Islet of Langerhans (tissue), 1 donor: ENCODE results near the gene NELFB.

ENCODE experiments used
- FAIRE-seq: peaks from one replicate; lab custom pipeline; 2011; peaks lifted over from hg19 to GRCh38; lab: Jason Lieb, UNC

Gene NELFB

DNA sequence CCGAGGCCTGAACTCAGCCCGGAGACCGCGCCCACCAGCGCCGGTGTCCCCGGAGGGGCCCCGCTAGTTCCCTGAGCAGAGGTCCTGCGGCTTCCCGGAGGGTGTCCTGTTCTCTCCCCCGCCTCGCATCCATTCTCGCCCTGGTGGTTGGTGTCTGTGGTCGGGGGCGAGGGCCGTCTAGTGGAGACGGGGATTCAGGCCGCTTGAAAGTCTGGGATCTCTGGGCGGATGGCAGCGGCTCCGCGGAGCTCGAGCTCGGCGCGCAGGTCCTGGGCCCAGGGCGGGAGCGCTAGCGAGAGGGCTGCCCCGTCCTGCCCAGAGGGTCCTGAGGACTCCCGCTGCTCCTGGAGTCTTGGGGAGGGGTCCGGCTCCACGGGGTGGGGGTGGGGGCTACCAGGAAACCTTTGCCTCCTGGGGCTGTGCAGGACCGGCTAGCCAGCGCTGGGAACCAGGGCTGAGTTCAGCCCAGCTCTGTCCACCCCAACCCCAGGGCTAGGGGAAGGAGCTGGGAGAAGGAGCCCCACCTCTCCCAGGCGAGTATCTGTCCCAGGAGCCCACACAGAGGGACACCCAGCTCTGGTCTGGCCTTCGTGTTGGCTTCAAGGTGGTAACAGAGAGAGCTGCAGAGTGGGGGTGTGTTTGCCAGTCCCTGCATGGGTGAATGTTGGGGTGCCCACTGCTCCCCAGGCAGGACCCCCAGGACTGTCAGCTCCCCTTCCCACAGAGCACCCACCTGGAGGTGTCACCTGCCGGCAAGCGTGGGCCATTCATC is 26.4 kb downstream of the NELFB start:
- FAIRE-seq: no peak

DNA sequence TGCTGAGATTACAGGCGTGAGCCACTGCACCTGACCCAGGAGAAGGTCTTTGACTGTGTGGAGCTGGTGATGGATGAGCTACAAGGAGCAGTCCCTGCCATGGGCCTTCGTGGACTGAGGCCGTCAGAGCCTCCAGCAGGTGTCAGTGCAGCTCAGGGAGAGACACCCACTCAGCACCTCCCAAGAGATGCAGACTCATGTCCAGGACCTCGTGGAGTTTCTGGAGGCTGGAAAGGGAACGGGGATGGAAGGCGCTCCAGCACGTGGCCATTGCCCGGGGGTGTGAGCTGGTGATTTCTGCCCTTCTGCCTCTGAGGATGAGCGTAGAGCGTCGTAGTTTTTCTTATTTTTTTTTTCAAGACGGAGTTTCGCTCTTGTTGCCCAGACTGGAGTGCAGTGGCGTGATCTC is 31.9 kb downstream of the NELFB start:
- no peak for FAIRE-seq

DNA sequence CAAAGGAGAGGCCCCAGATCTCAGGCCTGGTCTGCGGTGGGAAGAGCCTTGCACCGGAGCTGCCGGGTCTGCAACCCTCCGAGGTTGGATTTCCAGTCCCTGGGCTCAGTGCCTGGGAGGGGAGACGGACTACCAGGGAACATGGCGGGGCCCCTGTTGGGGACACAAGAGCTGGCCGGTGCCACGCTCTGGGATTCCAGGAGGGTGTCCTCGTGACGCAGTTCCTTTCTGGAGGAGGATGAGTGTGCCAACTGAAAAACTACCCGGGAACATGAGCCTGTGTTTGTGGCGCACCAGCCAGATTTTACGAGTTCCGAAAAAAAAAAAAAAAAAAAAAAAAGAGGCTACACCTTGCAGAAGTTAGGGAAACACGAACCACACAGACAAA is 38.0 kb downstream of the NELFB start:
- FAIRE-seq: no peak

DNA sequence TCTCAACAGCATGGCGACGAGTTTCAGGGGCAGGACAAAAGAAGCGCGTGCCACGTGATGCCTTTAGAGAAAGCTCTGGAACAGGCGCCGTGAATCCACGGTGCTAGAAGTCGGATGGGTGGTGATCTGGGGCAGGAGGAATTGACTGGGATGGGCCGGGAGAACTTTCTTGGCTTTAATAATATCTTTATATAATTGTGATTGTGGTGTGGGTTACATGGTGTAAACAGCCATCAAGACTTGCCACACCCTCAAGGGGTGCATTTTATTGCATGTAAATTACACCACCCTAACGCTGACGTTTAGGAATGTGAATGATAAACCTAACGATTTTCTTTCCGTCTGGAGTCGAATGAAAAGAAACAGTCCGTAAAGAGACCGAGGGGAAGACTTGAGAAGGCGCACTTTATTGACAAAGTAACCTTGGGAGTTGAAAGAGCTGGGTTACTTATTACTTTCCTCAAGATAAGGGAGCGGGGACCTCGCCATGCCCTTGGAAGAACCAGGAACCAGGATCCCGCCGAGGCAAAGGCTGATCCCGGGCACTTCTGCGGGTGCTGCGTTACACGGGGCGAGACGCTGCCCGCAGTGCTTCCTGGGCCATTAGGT is 38.5 kb downstream of the NELFB start:
- no peak for FAIRE-seq

DNA sequence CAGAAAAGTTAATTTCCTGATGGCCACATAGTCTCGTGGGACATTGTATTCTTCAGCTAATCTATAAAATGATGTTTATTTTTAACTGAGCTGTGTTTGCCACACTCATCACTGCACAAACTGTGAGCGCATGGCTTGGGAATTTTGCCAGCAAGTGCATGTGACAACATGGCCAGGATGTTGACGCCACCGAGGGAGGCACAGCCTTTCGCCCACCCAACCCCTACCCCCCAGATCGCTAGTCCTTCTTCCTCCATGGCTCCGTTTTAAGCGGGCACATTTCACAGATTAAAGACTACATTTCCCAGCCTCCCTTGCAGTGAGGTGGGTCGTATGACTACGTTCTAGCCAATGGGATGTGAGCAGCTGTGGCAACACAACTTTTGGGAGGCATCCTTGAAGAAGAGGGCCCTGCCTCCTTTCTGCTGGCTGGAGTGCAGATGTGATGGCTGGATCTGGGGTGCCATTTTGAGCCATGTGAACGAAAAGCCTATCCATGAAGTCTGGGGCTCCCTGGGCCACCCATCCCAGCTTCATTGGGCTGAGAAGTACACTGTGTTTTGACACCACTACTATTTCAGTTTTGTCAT is 39.1 kb downstream of the NELFB start:
- FAIRE-seq: no peak

DNA sequence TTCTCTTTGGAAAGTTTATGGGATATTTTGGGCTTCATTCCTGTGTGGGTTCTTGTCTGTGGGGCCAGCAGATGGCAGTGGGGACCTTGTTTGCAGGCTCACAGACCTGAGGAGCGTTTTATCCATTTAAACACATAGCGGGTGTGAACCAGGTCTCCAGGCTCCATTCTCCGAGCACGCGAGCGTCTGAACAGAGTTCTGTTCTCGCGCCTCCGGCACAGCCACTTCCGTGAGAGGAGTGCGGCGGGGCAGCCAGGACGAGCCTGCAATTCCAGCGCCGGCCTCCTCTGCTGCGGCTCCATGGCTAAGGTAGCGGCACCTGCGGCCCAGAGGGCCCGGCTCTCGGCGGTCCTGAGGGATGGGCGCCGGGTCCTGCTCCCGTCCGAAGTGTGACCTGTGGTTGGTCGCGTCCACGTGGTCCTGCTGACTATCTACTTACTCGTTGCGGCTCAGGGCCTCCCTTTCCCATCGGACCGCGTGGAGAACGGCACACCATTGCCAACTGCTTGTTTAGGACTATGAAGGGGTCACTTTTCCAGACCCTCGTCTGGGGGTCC is 39.6 kb downstream of the NELFB start:
- FAIRE-seq: no peak

DNA sequence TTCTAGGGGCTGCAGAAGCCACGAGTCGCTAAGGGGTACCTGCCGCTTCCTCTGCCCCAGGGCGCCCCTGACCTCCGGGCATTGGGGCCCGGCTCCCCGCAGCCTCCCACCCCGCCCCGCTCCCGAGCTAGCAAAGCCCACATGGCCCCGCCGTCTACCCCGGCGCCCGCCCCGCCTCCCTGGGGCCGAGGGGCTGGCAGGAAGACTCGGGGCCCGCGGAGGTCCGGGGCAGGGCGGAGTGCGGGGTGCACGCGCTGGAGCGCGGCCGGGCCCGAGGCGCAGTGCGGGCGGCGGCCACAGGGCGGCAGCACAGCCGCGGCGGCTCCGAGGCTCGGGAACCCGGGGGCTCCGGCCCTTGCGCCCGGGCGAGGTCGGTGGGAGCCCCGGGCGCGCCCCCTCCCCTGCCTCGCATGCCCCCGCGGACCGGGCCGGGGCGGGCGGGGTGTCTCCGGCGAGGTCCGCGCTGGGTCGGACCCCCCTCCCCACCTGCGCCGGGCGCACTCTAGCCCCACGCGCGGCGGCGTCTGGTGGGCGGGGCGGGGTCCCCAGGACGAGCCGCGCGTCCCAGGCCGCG is 40.2 kb downstream of the NELFB start:
- FAIRE-seq: no peak

DNA sequence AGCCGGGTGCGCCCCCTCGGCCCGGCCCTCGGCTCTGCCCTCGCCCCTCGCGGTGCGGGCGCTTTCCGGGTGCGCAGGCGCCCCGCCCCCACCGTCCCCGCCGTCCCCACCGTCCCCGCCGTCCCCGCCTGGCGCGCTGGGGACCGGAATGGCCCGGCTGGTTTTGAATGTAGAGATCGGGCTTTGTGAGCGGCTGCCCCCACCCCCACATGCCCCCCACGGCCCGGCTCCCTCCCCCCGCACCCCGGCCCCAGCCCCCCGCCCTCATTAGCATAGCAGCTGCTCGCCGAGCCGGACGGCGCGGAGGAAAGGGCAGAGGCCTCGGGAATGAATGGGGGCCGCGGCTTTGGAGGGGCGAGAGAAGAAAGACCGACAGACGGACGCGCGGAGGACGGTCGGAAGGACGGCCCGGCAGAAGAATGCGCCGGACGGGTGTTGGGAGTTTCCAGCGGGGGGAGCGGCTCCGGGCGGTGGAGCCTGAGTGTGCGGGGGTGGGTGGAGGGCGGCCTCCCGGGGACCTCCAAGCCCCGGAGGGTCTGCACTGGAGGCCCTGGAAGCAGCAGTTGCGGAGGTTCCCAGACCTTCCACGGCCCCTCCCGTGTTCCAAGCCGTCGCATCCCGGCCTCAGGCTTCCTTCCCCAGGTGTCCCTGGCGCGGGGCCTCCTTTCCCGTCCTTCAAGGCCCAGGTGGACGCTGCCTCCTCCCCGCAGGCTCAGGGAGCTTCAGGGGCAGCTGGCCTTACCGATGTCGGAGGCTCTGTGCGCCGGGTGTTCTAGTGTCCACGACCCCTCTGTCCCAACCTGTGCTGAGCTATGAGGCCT is 40.9 kb downstream of the NELFB start:
- no peak for FAIRE-seq

DNA sequence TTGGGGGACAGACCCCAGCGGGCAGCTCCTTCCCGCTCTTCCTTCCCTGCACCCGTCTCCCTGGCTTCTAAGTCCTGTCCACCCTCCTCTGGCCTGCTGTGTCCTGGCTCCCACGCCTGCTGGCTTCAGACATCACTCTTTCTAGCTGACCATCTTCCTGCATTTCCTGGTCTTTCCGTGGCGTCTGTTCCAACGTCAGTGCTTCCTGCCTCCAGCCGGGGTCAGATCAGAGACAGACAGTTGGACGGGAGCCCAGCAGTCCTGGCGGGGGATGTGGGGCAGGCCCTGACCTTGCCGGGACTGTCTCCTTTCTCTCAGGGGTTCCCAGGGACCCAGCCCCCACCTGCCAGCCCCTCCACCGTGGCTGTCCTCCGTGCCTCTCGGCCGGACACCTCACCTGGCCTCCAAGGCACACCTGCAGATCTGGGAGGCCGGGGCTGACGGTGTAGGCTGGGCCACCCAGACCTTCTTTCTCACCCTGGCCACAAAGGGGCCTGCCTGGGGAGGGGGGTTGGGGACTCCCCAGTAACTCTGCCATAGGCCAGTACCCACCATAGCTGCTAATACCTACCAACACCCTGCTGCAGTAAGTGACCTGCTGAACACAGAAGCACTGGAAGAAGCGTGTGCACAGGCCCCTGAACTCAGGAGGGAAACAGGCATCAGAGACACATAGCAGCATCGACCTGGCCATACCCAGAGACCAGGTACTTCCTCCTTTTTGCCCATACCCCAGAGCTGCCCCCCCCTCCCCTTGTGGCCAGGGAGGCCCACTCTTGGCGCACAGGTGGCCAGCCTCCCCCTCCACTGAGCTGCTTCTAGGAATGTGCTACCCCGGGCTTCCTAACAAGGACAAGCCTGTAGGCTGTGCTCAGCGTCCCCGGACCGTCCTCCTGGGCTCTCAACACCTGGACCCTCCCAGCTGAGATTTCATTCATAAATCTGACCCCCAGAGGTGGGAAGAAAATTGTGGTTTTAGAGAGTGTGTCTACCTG is 41.8 kb downstream of the NELFB start:
- no peak for FAIRE-seq

DNA sequence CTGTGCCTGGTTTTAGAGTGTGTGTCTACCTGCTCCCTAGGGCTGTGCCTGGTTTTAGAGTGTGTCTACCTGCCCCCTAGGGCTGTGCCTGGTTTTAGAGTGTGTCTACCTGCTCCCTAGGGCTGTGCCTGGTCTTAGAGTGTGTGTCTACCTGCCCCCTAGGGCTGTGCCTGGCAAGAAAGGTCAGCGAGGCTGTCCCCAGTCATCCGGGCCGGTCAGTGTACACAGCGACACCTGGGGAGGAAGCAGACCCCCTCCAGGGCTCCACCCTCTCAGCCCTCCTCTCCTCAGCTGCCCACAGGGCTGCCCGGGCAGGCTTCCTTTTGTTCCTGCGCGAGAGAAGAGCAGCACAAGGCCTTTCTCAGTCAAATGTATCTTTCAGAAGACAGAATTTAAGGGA is 42.8 kb downstream of the NELFB start:
- no peak for FAIRE-seq

DNA sequence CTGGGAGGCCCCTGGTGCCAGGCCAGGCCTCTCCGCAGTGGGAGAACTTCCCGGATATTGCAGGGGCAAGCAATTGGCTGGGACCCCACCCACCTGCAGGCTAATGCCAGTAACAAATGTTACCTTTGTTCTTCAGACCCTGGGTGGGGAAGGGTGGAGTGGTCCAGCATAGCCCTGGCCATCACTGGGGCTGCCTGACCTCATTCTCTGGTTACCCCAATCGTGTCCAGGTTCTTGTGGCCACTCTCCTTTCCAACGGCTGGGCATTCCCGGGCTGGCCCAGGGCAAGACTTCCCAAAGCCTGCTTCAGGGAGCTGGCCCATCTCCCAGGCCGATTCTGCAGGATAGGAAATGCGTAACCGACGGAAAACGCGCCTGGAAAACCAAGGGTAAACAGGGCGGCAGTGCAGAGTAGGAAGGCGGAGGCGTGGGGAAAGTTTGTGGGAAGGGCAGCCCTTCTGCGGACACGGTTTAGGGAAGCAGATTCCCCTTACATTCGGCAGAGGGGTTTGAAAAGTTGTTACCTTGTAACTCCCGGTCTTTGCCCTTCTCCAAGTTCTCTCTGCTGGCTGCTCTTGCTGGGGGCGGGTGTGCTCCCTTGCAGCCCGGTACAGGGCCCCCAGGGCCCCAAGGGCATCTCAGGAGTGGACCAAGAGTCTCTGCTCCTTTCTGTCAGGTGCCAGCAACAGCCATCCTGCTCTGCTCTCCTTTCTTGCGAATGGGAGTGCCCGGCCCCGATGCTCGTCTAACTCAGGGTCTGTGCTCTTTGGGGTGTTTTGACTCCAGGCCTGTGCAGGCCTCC is 43.5 kb downstream of the NELFB start:
- no peak for FAIRE-seq

DNA sequence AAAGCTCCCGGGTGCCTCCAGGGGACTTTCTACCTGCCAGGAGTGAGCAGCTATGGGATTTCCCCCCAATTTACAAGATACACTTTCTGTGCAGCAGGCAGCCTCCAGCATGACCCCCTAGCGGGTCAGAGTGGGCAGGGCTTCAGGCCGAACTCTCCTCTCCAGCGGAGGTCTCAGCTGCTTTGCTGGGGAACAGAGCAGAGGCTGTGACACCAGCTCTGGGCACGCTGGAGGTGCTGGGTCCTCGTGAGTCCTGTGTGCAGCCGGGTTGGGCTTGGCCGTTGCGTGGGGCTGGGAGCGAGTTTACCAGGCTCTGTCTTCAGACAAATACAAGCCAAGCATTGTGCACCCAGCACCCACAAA is 44.1 kb downstream of the NELFB start:
- no peak for FAIRE-seq

DNA sequence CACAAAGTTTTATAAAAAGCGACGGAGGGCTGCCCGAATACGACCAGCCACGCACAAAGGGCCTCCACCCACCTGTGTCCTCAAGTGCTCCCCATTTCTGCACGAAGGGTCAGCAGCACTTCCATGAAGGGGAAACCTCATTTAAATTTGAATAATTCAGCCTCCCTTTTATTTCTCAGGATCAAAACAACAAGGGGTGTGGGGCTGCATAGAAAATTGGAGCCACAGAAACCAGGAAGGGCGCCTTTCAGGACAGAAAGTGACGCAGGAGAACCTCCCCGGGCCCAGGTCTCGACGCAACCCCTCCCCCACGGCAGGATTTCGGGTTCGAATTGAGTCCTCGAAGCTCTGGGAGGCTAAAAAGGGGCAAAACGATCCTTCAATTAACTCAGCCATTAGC is 44.8 kb downstream of the NELFB start:
- FAIRE-seq: no peak

DNA sequence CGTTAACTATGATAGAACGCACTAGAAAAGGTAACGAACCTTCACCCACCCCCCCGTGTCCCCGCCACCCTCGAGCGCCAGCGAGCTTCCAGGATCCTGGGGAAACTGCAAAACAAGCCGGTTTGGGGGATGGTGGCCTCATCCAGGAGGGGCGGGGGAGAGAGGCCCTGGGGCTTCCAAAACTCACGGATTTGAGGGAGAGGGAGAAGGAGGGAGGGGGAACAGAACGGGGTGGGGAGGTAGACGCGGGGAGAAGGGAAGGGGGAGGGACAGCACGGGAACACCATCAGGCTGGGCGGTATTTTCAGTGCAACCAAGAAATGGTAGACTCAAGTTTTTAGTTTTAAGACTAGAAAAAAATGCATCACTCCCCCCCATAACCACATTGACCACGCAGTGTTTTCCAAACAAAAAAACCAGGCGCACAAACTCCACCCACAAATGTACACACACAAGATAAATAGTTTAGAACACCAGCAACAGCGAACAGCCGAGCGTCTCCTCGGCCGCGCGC is 45.5 kb downstream of the NELFB start:
- FAIRE-seq: no peak

DNA sequence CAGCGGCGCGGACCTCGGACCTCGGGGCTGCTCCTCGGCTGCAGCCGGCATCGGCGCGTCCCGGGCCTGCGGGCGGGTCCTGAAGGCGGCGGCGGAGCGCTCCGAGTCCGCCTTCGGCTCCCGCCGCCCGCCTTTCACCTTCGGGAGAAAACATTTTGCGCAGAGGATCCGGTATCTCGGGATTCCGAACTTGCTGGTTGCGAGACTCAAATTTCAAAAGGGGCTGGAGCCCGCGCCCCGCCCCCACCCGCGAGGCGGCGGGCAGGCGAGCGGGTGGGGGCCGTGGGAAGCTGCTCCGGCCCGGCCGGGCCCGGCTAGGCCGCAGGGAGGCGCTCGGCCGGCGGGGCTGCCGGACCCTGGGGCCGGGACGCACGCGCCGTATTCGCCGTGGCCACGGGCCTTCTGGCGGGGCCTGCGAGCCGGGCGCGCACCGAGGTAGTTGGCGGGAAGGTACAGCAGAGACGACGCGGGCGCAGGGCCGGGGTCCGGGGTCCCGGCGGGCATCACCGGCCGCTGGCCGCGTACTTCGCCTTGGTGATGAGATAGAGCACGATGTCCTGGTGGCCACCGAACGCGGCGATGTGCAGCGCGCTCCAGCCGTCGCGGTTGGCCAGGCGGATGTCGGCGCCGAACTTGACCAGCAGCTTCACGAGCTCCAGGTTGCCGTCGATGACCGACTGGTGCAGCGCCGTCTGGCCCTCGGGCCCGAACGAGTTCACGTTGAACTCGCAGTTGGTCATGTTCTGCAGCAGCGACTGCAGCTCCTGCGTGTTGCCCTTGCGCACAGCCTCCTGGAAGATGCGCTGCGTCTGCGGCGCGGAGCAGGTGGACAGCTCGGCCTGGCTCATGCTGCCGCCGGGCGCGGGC is 46.2 kb downstream of the NELFB start:
- no peak for FAIRE-seq

DNA sequence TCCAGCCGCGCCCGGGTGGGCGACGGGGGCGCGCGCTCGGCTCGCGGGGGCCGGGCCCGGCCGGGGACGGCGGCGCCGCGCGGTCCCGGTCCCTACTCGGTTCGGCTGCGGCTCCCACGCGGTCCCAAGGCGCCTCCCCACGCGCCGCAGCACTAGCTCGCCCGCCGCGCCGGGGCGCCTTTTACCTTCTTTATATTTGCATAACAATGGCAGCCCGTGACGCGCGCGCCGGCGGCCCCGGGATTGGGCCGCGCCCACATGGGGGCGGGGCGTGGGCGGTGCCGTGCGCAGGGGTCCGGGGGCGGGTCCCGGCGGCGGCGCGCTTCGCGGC is 47.0 kb downstream of the NELFB start, which contains the start of gene NRARP:
Gene NRARP (minus strand): TSS at position 154 of the 331 bp plus-strand sequence. CDS start 343 bp downstream, outside the sequence.
- no peak for FAIRE-seq

DNA sequence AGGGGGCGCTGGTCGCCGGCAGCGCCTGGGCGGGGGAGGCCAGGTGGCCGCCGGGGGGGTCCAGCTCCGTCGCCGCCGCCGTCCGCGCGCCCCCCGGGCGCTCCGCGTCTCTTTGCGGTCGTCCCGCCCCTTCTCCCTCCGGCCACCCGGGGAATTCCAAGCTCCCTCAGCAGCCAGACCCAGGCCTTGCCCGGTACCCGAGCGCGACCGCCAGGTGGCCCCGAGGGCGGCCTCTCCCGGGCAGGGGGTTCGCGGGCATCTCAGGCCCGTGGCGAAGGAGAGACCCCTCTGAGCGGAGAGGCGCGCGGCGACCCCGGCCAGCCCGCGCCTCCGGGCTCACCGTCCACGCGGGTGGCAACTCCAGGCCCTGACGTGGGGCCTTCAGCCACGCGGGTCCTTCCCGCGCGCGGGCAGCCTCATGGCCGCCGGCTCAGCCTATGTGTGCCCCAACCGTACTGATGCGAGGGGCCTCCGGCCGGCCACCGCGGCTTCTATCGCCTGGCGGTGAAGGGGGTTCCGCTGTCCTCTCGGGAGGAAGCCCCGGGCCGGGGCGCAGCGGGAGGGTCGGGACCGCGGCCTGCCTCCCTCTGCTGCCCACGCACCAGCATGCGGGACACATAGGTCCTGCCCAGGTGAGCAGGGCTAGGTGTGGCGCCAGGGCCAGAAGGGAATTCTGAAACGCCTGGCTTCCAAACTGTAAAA is 47.5 kb downstream of the NELFB start:
- no peak for FAIRE-seq

DNA sequence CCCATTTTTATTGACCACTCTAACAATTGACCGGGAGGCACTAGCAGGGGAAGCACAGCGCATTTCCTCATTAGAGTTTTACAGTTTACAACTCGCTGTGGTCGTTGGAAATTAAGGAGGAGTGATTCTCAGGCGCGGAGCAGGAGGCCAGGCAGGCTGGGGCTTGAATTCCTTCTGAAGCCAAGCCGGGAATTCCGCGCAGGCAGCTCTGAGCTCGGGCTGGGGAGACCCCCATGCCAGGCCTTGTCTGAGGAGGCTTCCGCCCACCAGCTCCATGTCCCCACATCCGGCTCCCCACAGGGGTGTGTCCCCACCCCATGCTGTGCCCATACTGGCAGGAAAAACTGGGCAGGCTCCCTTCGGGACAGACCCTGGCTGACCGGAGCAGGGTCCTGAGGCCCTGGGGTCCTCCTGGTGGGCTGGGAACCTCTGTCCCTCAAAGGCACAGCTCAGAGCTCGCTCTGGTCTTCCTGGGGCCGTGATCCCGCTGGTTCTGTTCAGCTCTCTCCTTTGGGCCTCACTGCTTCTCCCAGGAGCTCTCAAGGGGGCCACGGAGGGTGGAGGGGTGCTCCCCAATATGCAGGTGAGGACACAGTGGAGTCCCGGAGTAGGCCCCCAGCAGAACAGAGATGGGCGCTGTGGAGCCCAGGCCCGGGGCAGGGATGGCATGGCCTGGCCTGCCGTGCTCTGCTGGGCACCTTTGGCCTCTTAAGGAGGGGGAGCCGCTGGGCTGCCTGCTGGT is 48.2 kb downstream of the NELFB start:
- FAIRE-seq: no peak
